NCI-H748 (cell line): ENCODE measurements around the gene CCR4.
"Not testable (repeated sequence)": the region's sequence is repeated elsewhere in the genome, so short reads cannot be mapped to it uniquely, and the experiment has no call there.

Experiments used
- DNase-seq: peaks from one replicate; lab custom pipeline; 2025; ENCODE audit not compliant: unreplicated experiment; lab: John Stamatoyannopoulos, UW

Gene CCR4

DNA sequence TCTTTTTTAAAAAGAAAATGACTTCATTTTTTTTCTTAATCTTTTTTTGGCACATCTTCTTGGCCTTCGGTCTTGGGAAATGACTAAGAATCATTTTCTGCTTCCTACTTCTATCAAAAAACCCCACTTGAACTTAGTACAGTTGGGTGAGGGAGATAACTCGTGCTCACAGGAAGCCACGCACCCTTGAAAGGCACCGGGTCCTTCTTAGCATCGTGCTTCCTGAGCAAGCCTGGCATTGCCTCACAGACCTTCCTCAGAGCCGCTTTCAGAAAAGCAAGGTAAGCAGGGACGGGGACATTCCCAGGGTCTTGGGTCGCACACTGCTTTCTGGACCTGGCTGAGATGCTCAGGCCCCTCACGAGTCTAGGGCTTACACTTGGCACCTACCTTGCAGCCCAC lies at the start of gene CCR4:
TSS of gene CCR4 (plus strand) at position 235 of the 402 bp plus-strand sequence. CDS start 1,779 bp downstream, outside the sequence.
- DNase-seq, result no peak

DNA sequence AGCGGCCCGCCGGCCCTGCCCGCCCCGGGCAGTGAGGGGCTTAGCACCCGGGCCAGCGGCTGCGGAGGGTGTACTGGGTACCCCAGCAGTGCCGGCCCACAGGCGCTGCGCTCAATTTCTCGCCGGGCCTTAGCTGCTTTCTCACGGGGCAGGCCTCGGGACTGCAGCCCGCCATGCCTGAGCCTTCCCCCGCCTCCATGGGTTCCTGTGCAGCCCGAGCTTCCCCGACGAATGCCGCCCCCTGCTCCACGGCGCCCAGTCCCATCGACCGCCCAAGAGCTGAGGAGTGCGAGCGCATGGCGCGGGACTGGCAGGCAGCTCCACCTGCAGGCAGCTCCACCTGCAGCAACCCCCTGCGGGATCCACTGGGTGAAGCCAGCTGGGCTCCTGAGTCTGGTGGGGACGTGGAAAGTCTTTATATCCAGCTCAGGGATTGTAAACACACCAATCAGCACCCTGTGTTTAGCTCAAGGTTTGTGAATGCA lies 48.5 kb upstream of the CCR4 start:
- peak; percentile 73 for DNase-seq

DNA sequence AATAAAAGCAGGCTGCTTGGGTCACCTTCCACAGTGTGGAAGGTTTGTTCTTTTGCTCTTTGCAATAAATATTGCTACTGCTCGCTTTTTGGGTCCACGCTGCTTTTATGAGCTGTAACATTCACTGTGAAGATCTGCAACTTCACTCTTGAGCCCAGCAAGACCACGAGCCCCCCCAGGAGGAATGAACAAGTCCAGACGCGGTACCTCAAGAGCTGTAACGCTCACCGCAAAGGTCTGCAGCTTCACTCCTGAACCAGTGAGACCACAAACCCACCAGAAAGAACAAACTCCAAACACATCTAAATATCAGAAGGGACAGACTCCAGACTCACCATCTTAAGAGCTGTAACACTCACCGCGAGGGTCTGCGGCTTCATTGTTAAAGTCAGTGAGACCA lies 47.5 kb upstream of the CCR4 start:
- DNase-seq, result no peak

DNA sequence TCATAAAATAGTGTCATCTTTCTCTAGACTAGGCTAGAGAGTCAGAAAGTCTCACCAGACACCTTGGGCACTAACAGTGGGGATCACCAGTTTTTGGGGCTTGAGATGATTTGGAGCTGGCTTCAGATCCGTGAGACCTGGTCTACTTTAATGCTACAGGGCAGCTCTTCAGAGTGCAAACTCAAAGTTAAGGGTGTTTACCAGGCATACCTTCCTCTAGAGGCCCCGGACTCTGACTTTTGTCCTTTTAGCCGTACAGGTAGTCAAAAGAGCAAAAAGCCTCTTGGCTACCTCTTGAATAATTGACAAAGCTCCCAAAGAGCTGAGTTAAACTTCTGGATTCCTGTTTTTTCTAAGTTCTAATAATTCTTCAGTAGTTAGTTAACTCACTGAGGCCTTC lies 41.4 kb upstream of the CCR4 start:
- DNase-seq, result no peak

DNA sequence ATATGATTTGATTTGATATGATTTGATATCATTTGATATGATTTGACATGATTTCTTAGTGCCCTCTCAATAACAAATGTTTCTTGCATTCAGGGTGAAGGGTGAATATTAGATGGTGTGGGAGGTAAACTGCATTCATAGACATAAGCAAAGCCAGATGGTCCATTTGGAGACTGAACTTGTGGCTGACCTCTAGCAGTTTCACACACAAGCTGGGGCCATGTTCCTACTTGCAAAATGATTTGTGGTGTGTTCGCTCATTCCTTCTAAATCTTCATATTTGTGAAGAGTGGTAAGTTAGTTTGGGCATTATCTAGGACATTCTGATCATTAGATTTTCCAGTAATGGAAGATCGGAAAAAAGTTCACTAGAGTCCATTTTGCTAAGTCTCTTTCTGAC lies 40.5 kb upstream of the CCR4 start:
- DNase-seq, result no peak

DNA sequence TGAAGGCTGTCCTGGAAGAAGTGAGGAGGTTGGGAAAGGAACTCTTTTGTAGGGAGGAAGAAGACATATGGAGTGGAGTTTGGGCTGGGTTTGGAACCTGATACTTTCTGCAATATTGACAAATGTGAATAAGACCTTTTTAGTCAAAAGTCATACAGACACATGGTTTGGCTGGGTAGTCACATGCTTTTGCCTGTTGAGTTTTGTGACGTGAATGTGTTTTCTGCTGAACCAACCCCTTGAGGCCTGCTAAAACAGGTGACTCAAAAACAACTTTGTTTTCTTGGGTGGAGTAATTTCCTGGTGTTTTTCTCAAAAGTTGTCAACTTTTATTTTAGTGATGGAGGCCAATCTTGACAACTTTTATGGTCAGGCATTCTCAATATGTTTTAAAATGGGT lies 39.4 kb upstream of the CCR4 start:
- DNase-seq, result no peak

DNA sequence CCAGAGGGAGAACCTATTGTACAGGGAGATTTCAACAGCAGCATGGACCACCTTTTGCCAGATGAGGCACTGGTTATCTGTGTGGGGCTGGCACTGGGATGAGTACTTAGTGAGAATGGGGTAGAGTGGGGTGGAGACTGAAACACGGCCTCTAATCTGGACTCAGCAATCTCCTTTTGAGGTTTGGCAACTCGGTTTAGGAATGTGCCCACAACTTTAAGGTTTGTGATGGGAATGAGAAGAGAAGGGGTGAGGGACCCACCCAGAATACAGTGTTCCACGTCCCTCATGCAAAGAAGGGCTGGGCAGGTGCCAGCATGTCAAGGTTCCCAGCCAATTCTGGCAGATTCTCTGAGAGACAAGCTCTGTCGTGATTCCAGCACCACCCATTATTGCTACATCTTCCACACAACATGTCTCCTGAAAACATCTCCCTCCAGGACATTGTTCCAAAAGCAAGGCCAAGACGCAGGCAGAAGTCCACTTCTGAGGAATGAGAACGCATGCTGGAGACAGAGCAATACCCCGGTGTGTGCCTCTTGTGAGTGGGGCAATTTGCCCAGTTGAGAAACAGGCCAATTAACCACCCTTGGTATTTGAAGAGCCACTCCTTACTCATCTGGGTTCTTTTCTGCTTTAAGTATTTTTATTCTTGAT lies 37.5 kb upstream of the CCR4 start:
- DNase-seq, result no peak

DNA sequence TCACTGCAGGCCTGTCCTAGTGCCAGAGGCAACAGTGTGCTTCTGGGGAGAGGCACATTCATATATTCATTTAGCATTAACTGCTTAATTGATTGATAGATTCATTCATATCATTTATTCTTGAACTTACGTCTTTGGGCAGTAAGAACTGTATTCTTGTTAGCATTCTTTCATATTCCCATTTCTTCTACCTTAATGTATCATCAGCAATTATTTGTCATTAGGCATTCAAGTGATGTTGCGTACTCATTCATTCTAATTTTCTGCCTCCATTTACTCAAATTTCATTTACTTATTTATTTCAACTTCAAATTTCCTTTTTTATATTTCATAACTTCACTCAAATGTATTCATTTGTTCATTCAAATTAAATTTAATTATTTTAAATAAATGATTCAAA lies 31.5 kb upstream of the CCR4 start:
- no peak for DNase-seq

DNA sequence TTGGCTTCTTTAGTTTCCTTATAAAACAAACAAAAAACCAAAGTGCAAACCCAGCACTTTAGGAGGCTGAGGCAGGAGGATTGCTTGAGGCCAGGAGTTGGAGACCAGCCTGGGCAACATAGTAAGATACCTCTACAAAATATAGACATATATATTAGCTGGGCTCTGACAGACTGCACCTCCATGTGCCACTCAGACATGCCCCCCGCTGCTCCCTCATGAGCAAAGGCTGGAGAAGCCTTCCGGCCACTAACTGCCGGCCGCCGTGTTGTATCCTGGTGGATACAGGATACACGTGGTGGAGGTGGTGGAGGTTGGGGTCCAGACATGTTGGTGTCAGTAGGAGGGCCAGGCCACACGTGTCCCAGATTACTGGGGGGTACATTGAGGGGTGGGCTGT lies 29.4 kb upstream of the CCR4 start:
- no peak for DNase-seq

DNA sequence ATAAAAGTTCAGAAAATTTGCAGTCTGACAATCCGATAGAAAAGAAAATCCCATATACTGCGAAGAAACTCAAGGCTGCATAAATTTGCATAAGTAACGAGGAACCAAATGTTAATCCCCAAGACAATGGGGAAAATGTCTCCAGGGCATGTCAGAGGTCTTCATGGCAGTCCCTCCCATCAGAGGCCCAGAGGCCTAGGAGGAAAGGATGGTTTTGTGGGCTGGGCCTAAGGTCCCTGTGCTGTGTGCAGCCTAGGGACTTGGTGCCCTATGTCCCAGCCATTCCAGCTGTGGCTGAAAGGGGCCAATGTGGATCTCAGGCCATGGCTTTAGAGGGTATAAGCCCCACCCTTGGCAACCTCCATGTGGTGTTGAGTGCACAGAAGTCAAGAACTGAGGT lies 21.3 kb upstream of the CCR4 start:
- no peak for DNase-seq

DNA sequence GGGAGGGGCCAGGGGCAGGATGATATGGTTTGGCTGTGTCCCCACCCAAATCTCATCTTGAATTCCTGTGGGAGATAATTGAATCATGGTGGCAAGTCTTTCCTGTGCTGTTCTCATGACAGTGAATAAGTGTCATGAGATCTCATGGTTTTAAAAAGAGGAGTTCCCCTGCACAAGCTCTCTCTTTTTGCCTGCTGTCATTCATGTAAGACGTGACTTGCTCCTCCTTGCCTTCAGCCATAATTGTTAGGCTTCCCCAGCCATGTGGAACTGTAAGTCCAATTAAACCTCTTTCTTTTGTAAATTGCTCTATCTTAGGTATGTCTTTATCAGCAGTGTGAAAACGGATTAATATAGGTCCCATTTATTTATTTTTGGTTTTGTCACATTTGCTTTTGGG lies 20.2 kb upstream of the CCR4 start:
- not testable (repeated sequence) for DNase-seq

DNA sequence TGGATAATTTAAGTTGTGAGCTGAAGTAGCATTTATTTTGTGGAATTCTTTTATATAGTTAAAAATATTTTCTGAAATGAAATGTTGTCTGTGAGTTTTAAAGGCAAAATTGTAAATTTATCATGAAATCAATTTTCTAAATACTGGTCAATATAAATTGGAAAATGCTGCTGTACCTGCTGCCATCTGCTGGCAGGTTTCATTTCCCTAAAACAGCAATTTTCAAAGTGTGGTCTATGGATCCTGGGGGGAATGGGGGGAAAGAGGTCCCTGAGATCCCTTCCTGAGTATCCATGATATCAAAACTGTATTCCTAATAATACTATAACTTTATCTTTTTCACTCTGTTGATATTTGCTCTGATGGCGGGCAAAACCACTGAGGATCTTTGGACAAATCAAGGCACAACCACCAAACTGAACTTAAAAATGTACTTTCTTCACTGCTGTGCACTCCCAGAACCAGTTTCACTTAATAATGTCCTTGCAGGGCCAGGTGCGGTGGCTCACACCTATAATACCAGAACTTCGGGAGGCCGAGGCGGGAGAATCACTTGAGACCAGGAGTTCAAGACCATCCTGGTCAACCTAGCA lies 17.2 kb upstream of the CCR4 start:
- no peak for DNase-seq

DNA sequence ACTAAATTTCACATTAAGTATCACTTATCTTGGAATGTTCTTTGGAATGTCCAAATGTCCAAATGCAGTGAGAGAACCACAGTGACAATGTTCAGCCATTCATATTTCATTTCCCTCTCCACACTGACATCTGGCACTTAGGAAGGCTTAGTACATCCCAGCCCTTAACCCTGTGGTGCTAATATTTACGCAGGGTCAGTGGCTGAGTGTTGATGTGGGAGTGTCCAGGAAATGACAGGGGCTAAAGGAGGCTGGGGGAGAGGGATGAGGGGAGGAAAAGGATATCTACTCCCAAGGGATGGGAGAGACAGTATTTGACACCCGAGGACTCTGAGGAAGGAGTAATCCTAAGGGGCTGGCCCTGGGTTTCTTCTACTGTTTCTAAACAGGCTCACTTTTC lies 14.1 kb upstream of the CCR4 start:
- peak; percentile 46 for DNase-seq

DNA sequence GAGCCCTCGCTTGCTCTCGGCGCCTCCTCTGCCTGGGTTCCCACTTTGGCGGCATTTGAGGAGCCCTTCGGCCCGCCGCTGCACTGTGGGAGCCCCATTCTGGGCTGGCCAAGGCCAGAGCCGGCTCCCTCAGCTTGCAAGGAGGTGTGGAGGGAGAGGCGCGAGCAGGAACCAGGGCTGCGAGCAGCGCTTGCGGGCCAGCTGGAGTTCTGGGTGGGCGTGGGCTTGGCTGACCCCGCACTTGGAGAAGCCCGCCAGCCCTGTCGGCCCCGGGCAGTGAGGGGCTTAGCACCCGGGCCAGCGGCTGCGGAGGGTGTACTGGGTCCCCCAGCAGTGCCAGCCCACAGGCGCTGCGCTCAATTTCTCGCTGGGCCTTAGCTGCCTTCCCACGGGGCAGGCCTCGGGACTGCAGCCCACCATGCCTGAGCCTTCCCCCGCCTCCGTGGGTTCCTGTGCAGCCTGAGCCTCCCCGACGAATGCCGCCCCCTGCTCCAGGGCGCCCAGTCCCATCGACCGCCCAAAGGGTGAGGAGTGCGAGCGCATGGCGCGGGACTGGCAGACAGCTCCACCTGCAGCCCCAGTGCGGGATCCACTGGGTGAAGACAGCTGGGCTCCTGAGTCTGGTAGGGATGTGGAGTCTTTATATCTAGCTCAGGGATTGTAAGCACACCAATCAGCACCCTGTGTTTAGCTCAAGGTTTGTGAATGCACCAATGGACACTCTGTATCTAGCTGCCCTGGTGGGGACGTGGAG lies 11.7 kb upstream of the CCR4 start:
- DNase-seq, result not testable (repeated sequence)

DNA sequence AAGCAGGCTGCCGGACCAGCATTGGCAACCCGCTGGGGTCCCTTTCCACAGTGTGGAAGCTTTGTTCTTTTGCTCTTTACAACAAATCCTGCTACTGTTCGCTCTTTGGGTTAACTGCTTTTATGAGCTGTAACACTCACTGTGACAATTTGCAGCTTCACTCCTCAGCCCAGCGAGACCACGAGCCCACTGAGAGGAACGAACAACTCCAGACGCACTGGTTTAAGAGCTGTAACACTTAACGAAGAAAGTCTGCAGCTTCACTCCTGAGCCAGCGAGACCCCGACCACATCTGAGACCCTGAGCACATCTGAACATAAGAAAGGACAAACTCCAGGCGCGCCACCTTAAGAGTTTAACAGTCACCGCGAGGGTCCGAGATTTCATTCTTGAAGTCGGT lies 10.7 kb upstream of the CCR4 start:
- DNase-seq, result no peak

DNA sequence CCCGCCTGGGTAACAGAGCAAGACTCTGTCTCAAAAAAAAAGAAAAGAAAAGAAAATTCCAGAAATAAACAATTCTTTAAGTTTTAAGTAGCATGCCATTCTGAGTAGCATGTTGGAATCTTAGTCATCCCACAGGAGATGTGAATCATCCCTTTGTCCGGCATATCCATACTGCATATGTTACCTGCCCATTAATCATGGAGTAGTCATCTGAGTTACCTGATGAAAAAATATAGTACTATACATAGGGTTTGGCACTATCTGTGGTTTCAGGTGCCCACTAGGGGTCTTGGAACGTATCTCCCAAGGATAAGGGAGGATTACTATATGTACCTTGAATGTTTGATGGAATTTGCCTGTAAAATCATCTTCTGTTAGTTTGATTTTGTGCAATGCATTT lies 6.3 kb upstream of the CCR4 start:
- peak; percentile 6 for DNase-seq

DNA sequence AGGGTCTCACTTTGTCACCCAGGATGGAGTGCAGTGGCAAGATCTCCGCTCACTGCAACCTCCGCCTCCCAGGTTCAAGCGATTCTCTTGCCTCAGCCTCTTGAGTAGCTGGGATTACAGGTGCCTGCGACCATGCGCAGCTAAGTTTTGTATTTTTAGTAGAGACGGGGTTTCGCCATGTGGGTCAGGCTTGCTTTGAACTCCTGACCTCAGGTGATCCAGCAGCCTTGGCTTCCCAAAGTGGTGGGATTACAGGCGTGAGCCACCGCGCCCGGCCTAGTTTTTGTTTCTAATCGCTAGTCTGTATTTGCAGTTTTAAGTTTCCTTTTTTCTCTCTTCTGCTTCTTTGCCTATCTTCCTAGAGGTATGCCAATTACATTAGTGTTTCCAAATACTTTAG lies 5.8 kb upstream of the CCR4 start:
- DNase-seq, result not testable (repeated sequence)

DNA sequence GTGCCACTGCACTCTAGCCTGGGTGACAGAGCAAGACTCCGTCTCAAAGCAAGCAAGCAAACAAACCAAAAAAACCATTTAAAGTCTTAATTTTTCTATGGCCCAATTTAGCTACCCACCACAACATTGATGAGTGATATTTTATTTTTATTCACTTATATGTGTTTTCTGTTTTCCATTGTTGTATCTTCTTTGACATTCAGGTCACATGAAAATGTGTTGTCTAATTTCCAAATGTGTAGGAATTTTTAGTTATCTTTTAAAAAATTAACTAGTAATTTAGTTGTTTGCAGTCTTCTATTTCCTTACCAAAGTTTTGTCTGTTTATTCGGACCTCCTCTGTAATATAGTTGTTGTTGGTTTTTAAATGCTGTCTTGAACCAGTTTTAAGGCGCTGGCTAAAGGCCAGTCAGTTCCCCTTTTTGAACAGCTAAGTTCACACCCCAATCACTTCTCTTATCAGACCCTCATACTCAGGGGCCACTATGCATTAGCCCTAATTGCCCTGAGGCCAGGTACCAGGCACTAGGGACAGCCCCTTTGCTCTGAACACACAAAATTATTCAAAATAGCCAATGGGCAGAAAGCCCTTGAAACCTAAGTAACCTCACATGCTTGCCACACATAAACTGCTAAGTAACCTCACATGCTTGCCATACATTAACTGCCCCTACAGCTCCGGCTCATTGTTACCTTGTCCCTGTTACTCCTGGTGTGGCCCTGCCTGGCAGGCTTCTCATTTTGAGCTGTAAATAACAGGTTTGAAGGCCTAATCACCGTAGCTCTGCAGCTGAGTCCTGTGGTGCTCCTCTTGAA lies 4.3 kb upstream of the CCR4 start:
- no peak for DNase-seq

DNA sequence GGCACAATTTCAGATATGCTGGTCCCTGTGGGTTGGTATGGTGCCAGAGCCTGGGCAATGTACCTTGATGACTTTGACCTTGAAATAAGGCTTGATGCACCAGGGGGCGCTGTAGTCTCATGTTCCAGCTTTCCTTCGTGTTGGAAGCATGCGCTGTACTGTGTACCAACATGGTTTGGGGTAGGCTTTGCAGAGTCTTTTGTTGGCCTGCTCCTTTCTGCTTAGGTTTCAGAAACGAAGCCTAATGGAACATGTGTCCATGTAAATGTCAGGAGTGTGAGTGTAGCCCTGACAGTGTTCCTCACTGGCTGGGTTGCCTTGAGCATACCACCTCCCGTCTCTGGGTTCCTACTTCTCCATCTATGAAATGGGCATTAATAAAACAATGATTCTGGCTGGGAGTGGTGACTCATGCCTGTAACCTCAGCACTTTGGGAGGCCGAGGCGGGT lies 3.6 kb upstream of the CCR4 start:
- peak; percentile 84 for DNase-seq

DNA sequence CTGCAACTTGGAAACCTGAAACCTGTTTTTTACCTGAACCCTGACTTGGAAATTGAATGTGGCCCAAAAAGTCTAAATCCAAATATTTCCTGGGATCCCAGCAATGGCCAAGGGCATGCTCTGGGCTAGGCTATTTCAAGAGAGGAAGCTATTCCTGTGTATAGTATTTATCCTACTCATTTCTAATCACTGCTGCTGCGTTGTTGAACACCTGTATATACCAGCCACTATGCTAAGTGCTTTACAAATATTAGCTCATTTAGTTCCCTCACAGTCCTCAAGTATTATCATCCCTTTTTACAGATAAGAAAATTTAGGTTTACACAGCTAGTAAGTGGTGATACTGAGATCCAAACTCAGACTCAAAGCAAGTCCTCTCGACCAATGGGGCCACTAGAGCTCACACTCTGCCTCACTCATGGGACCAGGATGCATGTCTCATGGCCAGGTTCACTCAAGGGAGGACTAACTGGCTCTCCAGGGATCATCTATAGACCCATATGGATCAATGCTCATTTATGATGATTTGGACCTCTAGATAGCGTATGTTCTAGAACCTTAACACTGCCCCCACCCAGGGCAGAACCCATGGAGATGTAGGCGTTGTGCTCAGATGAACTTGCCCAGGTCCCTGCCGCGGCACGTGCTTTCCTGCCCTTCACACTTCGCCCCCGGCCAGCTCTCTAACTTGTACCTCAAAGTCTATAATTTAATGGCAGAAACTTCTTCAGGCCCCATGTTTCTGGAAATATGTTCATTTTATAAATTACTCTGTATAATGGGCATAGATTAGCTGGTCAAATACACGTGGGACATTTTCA lies 2.6 kb upstream of the CCR4 start:
- DNase-seq, result peak; percentile 32
